Fibroblast of skin of right biceps (primary cell): Measurements from ENCODE around the gene GNAQ.

Experiments used
- DNase-seq: peaks from one replicate; pipeline ENCODE4 v3.0.0-alpha.2; 2013

Gene GNAQ

DNA sequence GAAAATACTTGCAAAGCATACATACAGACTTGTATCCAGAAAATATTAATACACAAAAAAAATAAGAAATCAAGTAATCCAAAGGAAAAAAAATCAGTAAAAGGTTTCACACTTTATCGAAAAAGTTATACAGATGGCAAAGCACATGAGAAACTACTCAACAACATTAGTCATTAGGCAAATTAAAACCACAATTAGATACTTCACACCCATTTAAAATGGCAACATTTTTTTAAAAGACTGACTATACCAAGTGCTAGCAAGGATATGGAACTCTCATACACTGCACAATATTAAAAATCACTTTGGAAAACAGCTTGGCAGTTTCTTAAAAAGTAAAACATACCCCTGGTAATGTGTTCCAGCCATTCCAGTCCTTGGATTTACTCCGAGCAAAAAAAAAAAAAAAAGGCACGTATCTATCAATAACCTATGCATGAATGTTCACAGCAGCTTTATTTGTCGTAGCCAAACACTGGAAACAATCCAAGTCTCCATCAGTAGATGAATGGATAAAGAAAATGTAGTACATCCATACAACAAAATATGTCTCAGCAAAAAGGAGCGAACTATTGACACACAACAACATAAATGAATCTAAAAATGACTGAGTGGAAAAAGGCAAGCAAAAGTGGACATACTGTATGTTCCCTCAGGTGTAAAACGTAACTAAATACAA is 66.0 kb downstream of the GNAQ start:
- DNase-seq = no peak

DNA sequence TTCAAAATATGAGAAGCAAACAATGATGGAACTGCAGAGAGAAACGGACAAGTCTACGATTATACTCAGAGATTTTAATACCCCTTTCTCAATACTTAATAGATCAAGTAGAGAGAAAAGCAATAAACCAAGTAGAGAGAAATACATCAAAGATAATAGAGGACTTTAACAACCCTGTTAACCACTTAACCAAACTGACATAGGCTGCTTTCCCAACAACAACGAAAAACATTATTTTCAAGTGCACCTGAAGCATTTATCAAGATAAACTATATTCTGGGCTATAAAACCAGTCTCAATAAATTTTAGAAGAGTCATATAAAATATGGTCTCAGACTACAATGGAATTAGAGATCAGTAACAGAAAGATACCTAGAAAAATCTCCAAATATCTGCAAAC is 67.4 kb downstream of the GNAQ start:
- DNase-seq = no peak

DNA sequence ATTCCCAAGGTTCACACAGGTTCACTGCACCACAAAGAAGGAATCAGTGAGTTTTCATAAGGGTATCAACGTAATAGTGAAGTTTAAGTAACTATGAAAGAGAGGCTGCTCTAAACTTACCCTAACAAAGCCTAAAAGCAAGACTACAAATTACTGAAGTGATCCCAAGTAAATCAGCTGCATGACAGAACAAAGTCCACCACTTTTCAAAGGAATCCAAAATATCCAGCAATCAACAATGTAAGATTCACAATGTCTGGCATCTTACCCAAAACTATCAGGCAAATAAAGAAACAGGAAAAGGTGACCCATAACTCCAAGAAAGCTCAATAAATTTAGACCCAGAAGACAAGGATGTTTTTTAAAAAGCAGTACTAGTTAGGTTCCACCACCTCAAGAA is 70.1 kb downstream of the GNAQ start:
- DNase-seq = peak; percentile 61

DNA sequence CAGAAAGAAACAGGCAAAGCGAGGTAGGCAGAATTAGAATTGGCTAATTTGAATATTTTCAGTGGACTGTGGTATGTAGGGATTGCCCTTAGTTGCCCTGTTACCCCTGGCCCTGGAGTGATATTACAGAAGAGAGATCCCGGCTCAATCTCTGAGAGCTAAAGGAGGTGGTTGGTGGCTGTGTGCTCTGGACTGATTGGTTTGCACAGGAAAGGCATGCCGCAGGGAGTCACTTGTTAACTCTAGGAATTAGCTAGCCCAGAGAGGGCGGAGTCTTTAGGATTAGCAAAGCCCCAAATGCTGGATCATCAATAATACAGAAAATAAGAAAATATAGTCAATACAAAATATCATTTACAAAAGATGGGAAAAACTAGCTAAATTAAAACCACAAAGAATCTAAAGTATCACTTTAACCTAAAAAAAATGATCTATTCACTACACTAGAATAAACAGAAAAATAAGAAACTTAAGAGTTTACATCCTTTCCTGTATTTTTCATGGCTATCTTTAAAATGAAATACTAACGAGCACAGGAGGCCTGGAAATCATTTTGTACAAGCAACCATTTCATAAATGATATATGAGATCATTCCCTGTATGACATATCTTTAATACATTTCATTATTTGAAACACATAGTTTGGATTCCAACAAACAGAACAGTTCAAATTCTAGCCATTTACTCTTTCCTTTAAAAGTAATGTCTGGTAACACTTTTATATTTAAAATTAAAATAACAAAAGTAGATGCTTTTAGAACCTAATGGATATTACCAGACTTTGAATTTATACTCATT is 71.1 kb downstream of the GNAQ start:
- DNase-seq = peak; percentile 38

DNA sequence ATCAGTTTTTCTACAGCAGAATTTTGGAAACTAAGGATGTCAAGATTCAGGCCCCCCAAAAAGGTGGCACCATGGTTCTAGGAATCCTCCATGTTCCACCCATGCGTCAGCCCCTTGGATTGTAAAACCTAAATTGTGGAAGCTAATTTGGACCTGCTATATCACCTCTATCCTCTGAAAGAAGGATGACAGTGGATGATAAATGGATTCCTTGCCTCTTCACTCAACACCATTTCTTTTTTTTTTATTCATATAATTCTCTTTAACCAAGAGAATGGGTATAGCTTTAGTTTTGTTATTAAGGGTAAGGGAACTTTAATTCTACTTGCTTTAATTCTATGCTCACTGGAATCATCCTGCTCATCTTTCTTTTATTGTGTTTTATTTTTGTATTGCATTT is 71.8 kb downstream of the GNAQ start:
- no peak for DNase-seq

DNA sequence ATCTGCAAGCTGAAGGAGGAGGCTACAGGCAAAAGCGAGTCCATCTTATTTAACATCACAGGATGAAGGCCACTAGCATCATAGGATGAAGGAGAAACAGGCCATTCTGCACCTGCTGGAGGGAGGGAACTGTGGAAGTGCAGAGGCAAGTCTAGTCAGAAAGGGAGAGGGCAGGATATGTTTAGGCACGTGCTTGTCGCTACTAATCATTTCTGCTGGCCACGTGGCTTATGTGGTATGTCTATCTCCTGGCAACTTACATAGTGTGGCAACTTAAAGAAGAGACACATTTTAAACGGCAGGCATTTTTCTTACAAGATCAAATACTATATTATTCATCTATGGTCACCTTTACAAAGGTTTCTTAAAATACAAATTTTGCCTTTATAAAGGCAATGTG is 74.0 kb downstream of the GNAQ start:
- DNase-seq = no peak

DNA sequence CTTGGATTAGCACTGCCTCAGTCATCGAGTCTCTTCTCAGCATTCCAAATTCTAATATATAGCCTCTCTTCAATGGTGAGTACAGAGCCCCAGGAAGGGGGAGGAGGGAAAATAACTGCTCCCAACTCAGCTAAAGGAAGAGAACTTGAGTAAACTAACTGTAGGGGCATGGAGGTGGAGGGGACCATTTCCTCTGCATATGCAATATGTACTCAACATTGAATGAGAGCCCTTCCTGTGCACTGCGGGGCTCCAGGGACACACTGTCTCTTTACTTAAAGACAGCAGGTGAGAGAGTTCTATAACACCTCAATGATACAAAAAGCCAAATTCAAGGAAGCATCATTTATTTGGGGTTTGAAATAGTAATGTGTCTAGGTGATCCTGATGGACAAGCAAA is 75.1 kb downstream of the GNAQ start:
- DNase-seq = no peak

DNA sequence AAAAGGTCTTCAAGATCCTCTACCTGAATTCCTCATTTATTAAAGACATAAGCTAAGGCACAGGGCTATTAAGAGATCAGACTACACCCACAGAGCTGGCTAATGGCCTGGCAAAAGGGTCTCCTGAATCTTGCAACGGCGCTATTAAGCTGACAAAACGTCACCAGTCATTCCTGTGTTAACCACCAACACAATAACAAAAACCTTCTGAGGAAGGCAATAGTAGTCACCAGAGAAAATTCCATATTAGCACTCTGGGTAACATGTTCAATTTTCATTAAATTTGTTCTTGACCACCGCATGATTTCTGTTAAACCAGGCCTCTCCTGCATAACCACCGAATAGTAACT is 77.0 kb downstream of the GNAQ start:
- peak; percentile 52 for DNase-seq

DNA sequence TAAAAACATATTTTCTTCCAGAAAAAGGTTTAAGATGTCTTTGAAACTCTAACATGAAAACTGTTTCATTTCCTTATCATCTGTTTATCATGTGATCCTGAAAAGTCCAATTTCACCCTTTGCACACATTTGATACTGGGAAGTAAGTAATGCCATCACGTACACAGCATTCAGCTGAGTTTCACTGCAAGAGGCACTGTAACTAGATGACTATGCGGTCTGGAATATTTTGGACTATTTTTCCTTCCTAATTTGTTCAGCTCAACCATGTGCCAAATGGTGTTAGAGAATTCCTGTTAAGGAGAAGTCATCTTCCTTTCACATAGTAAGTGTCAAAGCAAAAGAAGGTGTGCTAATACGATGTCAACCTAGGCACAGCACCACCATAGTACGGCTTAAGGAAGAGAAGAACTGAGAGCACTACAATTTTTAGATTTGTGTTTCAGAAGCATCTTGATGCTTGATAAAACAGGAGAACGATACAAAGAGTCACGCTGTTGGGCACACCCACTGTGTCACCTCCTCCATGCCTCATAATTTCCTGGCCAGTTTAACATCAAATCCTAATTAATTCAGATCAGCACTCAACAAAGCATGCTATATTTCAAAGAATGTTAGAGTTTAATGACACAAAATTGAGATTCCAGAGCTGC is 77.5 kb downstream of the GNAQ start:
- peak; percentile 49 for DNase-seq

DNA sequence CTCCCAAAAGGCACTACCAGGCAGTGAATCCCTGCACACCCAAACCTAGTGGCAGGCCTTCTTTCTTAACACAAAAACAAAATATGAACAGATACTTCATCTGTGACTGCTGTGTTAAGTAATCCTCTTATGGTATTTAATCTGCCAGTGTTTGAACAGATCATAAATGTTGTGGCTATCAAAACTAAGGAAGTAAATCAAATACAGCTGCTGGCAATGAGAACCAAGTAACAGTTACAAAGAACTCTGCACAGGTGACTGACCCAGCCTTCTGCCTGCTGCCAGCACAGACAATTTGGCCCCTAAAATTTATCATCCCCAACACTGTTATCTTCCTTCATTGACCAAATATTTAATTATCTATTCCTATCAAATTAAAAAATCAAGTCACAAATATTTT is 78.0 kb downstream of the GNAQ start:
- no peak for DNase-seq

DNA sequence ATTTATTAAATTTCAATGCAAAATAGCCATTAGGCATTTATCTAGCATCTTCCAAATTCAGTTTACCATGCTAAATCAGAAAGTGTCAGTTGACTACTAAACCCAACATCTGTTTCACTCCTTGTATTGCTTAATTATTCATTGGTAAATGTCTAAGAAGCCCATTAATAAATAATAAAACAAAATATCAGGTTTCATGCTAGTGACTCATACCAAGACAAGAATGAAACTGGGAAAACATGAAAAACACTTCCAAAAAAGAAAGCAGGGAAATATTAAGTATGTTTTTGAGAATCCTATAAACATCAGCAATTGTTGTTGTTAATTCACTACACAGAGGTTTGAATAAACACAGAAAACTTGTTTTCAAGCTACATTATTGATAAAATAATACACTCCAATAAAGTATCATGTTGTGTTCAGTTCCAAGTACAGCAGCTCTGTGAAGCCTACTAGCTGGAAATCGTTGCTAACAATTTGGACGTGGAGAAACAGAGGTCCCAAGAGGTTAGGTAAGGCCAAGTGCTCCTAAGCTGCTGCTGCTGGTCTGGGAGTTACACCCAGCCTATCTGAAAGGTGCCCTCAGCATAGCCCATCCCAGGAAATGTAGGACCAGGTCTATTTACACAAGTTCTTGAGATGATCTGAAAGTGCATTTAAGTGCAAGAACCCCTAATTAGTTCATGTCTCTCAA is 78.8 kb downstream of the GNAQ start:
- peak; percentile 39 for DNase-seq

DNA sequence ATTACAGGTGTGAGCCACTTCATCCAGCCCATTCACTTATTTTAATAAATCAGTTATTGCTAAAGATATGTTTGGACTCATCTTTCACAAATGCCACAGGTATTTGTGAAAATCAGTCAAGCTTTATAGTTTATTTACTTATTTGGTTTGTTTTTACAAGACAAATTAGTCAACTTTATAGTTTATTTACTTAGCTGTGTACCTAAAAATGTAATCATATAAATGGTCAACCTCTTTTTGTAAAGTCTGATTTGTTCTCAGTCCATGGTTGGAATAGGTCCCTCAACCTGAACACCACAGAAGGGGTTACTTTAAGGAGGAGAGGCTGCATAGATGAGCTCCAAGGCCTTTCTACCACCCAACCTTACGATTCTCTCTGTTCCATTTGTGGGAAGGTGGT is 80.2 kb downstream of the GNAQ start:
- DNase-seq = no peak

DNA sequence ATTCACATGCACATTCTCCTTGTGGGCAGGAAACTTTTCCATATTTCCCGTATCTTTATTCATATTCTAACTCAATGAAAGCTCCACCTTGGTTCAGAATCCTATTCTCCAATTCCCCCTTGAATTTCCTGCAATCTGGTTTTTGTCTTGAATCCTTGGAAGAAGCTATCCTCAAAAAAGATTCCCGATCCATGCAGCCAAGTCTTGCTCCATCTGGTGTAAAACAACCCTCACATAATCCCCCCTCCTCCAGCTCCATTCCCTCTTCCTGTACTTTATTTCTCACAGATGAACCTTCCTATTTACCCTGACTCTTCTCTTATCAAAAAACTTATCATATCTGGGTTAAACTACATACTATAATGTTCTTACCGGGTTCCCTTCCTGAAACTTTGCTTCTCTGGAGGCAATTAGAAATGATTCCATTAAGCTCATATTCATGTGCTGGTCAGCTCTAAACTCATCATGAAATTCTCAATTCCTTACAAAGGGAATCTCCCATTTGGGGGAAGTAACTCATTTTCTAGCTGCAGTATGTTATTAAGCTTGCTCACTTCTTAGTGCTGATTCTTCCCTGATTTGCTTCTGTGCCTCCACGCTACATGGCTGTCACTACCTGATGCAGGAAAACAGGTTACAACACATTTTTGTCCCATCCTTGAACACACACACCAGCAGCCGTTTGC is 81.7 kb downstream of the GNAQ start:
- no peak for DNase-seq

DNA sequence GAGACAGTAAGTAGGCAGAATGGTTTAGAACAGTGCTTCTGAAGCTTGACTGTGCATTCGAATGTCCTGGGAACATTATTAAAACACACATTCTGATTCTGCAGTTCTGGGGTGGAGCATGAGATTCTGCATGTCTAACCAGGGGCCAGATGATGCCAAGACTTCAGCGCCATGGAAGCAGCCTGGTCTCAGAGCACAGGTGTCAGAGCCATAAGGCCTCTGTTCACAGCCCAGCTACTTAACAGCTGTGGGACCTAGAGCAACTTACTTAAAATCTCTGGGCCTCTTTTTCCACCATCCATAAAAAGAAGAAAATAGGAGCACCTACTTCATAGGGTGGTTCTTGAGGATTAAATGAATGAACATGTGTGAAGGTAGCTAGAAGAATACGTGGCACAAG is 84.0 kb downstream of the GNAQ start:
- DNase-seq = no peak

DNA sequence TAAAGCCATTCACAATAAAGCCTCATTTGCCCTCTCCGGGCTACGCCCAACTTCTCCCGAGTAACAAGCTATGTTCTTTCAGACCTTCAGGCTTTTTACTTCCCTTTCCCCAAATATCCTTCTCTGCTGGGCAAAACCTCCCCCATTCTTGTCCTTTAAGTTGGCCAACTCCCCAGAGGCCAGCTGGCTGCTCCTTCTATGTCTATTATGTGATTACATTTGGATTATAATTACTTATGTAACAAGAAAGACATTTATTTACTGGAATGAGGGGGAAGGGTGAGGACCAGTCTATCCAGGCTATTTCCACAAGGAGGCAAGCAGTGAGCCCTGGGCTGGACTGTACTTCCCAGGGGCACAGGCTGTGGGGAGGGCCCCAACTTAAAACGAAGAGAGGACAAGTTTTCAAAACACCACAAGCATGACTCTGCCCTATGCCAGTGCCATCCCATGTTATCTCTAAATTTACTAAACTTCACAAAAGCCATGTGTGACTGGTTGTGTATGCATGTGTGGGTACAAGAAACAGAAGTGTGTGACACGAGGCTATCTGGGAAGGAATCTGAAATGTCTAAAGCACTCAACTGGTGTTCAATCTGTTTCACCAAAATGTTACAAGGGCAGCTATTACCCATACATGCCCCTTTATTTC is 84.5 kb downstream of the GNAQ start:
- DNase-seq = no peak

DNA sequence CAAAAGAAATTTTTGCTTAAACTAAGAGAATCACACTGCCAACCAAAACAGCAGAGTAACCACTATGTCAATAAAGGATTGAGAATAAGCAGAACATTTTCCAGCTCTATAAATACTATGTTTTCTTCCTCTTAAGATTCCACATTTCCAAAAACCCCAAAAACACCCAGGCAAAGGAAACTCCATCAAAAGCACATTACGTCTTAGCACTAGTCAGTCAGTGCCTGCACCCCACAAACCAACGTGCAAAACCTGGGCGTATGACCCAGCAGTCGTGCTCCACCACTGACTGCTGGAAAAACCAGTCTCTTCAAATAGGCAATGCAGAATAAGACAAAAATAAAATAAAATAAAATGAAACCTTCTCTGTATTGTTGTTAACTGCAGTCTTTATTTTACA is 85.3 kb downstream of the GNAQ start:
- no peak for DNase-seq

DNA sequence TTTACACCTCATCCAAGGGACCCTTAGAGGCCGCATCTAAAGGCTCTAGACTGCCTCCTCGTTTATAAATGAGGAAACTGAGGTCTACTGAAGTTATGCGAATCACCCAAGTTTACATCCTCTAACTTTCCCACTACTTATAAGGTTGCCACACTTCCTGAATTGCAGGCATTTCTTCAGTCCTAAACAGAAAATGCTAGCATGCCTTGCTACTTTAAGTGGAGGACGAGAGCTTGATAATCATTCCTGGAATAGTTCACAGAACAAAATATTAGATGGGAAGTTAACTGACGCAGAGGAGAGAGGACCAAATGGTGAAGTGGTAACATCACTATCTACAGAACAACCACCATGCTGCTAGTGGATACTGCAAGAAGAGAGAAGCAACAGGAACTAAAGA is 85.8 kb downstream of the GNAQ start:
- peak; percentile 34 for DNase-seq

DNA sequence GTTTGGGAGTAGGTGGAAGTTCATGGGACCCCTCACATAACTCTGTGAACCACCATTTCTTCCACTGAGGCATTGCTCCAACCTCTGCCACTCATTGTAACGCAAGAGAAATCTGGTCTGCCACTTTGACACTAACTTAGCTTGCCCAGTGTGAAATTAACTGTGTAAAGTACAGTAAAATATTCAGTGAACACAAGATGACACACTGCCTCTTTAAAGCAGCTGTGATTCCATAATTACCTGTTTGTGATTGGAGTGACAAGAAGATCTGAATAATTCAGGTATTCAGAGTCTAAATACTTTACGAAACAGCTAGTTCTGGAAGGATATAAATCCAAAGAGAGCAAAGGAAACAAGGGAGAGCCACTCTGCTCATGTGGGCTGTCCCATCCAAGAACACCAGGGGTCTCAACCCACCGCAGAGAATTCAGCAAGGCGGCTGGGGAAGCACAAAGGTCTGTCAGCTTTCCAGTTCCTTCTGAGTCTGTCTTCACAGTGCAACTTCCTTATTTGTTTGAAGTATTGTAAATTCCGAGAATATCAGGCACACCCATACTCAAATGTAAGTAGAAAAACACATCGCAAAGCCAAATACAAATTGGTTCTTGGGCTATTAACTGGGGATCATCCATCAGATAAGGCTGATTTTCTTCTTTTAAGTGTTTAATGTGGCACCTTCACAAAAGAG is 86.9 kb downstream of the GNAQ start:
- no peak for DNase-seq

DNA sequence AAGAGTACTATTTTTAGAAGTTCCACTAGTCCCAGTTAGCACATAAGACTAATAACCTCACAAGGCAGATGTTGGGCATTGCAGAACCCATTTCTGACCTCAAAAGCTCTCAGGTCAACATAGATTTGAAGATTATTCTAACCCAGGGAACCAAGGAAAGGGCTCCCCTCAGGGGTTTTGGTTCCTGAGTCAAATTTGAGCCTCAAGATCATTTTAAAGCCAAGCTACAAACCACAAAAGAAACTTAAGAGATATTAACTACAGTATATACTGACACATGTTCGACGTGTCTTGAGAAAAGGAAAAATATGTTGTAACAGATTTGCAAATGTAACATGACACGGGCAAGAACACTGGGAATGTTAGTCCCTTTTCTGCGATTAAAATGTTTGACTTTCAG is 88.6 kb downstream of the GNAQ start:
- DNase-seq = no peak

DNA sequence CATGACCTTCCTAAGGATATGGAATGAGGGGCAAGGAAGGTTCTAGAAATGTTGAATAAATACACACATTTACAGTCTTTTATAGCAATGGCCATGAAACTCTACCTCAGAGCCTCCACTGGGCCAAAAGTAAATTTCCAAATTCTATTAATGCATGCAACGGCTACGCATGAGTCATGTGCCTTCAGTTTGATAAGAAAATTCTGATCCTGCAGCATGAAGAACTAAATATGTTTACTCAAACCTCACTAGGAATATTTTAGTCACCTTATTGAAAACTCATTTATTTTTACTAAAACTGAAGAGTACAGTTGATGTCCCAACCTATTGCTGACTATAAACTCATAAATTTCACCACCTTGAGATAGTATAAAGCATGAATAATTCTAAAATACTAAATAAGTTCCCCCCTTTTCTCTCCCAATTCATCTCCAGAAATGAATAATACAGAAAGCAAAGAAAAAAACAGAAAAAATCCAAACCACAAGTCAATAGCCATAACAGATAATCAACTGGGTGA is 92.4 kb downstream of the GNAQ start:
- no peak for DNase-seq

DNA sequence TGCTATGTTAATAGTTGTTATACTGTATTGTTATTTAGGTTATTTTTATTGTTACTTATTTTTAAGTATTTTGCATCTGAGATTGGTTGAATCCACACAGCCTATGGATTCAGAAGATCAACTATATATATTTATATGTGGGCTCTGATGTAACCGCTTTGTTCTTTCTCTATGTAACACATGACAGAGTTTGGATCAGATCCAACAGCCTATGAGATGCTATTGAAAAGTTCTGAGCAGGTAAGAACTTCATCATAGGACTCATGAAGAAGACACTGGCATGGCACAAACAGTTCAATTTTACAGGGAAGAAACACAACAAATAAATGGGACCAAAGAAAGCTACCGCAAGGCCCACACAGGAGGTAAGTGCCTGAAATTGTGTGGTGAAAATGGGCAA is 93.4 kb downstream of the GNAQ start:
- DNase-seq = no peak

DNA sequence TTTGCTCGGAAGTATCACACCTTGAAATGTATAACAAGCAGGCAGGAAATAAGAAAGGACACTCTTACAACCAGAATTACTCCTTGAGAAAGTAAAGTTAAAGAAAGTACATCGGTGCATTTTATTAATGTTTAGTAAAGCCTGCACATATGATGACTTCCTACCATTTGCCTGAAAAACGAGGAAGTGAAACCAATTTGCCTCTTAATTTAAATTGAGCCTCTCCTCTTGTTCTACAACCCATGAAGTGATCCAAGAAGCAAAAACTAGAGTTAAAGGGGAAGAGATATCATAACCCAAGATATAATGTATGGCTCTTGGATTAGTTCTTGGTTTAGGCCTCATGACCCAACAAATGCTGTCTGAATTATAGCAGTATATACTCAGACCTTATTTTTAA is 95.6 kb downstream of the GNAQ start:
- DNase-seq = no peak
